Measurements from ENCODE around the gene APOL4.

DNA sequence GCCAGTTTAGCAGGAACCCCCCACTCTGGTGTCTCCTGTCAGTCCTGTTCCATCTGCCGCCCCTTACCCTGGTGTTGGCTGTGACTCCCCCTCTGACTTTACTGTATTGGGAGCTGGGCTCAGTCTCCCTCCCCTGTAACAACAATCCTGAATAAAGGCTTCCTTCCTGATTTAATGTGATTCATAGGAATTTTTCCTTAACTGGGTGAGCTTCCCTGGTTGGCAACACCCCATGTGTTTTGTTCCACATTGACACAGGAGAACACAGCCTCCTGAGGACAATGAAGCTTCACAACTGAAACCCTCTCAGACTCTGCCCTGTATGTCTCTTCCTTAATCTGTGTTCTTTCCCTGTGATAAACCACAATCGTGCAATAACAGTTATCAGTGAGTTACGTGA, 8.4 kb downstream of the APOL4 start:
- TF ChIP-seq, protein P1, sequence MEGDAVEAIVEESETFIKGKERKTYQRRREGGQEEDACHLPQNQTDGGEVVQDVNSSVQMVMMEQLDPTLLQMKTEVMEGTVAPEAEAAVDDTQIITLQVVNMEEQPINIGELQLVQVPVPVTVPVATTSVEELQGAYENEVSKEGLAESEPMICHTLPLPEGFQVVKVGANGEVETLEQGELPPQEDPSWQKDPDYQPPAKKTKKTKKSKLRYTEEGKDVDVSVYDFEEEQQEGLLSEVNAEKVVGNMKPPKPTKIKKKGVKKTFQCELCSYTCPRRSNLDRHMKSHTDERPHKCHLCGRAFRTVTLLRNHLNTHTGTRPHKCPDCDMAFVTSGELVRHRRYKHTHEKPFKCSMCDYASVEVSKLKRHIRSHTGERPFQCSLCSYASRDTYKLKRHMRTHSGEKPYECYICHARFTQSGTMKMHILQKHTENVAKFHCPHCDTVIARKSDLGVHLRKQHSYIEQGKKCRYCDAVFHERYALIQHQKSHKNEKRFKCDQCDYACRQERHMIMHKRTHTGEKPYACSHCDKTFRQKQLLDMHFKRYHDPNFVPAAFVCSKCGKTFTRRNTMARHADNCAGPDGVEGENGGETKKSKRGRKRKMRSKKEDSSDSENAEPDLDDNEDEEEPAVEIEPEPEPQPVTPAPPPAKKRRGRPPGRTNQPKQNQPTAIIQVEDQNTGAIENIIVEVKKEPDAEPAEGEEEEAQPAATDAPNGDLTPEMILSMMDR (IDR thresholded peaks at IDR 0.05), result no peak
- TF ChIP-seq POLR2A (IDR thresholded peaks at IDR 0.05), result no peak

All from testis (tissue), 2 donors.